D721Med (cell line): ENCODE results near the gene LAMB2.
A peak's percentile ranks its signal among the peaks of the same experiment; 100 is the strongest.

Experiments used
- DNase-seq: peaks from one replicate; pipeline ENCODE4 v3.0.0; 2011; ENCODE audit warnings: low spot score; ENCODE audit not compliant: insufficient read length
- FAIRE-seq: peaks from 2 replicates; lab custom pipeline; 2011; peaks lifted over from hg19 to GRCh38; lab: Jason Lieb, UNC
- TF ChIP-seq, protein P1 (sequence below): IDR thresholded peaks from 2 replicates; pipeline ENCODE4 v1.5.1; 2012; ENCODE audit warnings: mild to moderate bottlenecking, control low read depth; ENCODE audit not compliant: insufficient read depth; ENCODE audit errors: missing control alignments

Gene LAMB2

DNA sequence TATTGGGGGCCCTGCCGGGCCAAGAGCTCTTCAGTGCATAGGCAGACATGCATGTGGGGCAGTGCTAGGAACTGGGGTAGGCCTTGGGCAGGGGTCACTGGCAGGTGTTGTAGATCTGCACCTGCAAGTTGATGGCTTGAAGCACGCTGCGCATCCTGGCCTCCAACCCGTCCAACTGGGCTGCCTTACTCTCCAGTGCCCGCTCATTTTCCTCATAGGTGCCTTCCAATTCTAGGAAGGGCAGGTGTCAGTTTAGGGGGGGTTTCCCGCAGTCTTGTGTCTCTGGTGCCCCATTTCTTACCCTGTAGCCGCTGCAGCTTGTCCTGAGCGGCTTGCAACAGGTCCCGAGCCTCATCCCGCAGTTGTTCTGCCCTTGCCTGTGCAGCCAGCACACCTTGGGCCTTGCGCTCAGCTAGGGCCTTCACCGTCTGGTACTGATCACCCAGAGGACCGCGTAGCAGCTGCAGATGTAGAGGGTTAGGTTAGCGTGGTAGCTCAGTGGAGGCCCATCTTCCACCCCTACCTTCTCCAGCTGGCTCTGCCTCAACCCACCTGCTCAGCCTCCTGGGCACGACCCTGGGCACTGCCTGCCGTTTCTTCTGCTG is 11.6 kb downstream of the LAMB2 start:
- DNase-seq = no peak
- FAIRE-seq = no peak
- TF ChIP-seq, protein P1, sequence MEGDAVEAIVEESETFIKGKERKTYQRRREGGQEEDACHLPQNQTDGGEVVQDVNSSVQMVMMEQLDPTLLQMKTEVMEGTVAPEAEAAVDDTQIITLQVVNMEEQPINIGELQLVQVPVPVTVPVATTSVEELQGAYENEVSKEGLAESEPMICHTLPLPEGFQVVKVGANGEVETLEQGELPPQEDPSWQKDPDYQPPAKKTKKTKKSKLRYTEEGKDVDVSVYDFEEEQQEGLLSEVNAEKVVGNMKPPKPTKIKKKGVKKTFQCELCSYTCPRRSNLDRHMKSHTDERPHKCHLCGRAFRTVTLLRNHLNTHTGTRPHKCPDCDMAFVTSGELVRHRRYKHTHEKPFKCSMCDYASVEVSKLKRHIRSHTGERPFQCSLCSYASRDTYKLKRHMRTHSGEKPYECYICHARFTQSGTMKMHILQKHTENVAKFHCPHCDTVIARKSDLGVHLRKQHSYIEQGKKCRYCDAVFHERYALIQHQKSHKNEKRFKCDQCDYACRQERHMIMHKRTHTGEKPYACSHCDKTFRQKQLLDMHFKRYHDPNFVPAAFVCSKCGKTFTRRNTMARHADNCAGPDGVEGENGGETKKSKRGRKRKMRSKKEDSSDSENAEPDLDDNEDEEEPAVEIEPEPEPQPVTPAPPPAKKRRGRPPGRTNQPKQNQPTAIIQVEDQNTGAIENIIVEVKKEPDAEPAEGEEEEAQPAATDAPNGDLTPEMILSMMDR = no peak

DNA sequence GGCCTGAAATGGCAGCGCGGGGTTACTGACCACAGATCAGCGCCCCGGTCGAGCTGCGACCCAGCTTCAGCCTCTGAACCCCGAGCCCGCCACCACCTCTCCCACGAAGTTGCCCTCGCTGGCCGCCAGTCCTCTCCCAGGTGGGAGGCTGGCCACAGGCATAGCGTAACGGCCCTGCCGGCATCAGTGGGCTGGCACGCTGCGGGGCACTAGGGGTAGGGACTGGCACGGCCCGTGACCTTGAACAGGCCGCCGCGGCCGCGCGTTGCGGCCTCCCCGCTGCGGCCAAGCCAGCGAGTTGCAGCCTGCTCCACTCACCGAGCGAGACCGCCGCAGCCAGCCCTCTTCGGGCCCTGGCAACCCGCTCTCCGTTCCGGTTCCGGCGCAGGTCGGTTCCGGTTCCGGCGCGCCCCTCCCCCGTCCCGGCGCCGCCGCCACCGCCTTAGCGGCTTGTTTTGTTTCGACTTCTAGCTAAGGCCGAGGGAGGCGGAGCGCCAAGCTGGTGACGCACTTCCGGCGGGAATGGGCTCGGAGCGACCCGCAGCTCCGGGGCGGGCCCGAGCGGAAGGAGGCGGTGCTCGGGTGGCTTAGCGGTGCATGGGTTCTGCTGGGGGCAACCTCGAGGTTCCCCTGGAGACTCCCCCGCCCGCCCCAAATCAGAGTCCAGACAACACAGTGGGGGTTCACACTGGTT is 12.3 kb downstream of the LAMB2 start, which contains the start of gene USP19:
Gene USP19 (minus strand): TSS at position 386 of the 694 bp plus-strand sequence. CDS start 1,678 bp downstream, outside the sequence.
- DNase-seq (peak; percentile 99), FAIRE-seq (no peak)
- TF ChIP-seq, protein P1 = no peak

DNA sequence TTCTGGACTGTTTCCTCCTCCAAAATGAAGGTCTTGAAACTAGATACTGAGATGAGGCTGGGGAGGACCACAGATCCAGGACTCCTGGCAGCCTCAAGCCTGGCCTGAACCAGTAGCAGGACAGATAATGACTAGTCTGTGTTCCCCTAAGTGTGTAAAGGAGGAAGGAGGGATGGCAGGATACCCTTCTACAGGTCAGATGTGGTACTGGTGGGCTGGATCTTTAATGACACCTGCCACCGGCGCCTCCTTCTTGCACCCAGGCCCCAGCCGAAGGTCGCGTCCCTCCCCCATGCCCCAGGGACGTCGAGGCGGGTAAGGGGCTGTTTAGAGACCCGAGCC is 12.8 kb downstream of the LAMB2 start:
- TF ChIP-seq, protein P1 = no peak
- FAIRE-seq (no peak), DNase-seq (no peak)

DNA sequence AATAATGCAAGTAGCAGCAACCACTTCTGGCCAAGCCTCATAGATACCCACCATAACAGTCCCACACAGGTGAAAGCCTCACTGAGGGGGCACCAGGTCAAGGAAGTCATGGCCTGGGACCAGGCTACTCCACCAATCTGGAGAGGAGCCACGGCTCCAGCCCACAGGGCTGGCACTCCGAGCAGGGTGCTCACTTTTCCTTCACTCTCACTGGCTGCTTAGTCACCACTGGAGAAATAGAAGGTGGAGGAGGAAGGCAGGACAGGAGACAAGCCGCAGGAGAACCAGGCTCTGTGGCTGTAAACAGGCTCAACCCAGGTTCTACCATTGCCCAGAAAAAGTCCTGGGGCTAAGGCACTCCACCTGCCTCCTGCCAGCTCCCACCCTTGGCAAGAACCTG is 13.4 kb downstream of the LAMB2 start:
- TF ChIP-seq, protein P1 = no peak
- no peak for FAIRE-seq

DNA sequence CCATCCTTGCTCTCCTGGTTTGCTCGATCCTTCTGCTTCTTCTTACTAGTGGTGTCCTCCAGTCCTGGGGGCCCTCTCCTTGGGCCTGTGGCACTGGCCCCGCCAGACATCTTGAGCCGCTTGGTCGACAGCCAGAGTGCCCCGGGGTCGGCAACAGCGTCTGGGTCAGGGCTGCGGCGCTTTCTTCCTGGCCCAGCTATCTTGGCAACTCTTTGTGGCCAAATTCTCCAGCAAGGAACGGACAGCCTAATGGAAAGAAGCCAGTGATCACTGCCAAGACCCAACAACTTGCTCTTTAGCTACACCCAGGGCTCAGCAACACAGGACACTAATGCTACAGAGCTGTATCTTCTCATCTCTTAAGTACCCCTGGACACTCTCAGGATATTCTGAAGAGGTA is 13.8 kb downstream of the LAMB2 start:
- FAIRE-seq = no peak
- no peak for DNase-seq
- TF ChIP-seq, protein P1 = no peak

More for the DNA sequence above, 13.4 kb downstream of the LAMB2 start:
- no peak for DNase-seq

DNA sequence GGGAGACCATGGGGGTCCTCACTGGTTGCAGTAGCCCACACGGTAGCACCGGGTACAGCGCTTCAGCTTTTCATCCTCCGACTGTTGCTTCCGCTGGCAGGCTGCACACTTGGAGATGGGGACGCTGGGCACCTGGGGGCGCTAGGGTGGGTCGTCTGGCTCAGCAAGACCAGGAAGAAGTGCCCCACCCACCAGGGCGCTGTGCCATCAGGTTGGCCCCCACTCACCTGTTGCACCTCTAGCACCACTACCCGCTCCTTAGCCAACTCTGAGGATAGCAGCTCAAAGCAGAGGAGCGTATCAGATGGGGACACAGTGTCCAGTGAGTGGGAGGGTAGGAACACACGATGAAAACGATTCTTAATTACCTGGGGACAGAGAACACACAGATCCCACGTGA is 20.6 kb downstream of the LAMB2 start:
- FAIRE-seq = no peak
- TF ChIP-seq, protein P1 = no peak
- no peak for DNase-seq

DNA sequence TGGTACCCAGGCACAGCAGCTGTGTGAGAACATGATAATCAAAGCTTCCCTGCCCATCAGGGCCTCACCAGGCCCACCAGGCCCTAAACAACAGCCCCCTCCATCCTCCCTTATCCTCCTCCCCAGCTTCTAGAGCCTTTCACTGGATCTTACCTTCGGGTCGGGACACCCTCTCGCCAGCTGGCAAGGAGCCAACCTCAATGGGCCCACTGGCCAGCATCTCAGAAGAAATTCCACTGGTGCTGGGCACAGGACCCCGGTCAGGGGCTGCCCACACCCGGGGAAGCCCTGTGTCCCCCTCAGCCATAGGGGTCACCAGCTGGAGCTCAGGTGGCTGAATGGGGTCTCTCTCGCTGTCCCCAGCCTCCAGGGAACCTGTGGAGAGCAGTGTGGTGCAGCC is 21.5 kb downstream of the LAMB2 start:
- TF ChIP-seq, protein P1 = no peak
- no peak for DNase-seq
- FAIRE-seq = no peak
